Stimulated activated CD8-positive, alpha-beta memory T cell treated with anti-CD3 and anti-CD28 coated beads, Interleukin-15, amount 100 ng/mL, for 24 hours (primary cell): ENCODE results near the gene GBE1.
"Not testable (repeated sequence)": the region's sequence is repeated elsewhere in the genome, so short reads cannot be mapped to it uniquely, and the experiment has no call there.

Experiments
- DNase-seq: peaks from one replicate; pipeline ENCODE4 v3.0.0-alpha.2; 2020; ENCODE audit warnings: low read depth

The GBE1 gene

GRCh38 chr3:81760924-81761903 lies at the start of gene GBE1:
Gene GBE1 (minus strand): TSS chr3:81761645. CDS start chr3:81761517, 128 bp downstream.
- DNase-seq: peak; percentile 73

- DNase-seq: no peak
These were observed 47.5 kb upstream of the GBE1 start for GRCh38 chr3:81808900-81809299.

- no peak for DNase-seq
These were observed 38.0 kb upstream of the GBE1 start for GRCh38 chr3:81799403-81799802.

GRCh38 chr3:81793410-81793809 lies 32.0 kb upstream of the GBE1 start:
- no peak for DNase-seq

DNA sequence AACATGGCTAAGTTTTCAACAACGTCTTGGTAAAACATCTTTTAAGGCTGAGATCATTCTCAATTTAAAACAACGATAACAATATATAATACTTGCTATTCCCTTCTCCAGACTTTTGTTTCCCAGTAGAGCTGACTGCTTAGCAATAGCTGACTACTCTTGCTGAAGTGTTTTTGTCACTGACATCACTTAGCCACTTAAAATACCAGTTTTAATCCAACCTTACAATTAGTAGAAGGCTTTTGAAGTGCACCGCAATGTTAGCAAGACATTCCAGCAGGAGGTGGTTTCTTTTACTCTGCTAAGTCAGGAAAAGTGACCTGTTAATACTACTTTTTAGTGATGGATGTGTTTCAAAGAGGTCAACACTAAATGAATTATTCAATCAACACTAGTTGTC lies 28.7 kb upstream of the GBE1 start:
- DNase-seq: no peak

DNA sequence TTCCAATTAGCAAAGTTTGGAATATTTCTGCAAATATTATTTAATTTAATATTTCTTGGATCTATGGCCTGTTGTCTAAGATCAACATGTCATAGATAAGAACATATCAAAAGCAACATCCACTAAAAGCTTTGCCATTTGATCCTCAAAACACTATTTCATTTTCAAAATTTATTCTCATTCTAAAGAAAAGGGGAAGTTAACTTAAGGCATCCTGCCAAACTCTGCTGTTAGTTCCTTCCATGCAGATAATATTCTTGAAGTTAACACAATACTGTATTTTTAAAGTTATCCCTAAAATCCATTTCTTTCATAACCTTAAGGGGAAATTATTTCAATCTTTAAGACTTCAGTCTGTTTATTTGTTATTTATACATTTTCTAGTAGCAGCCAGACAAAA lies 28.2 kb upstream of the GBE1 start:
- no peak for DNase-seq

DNA sequence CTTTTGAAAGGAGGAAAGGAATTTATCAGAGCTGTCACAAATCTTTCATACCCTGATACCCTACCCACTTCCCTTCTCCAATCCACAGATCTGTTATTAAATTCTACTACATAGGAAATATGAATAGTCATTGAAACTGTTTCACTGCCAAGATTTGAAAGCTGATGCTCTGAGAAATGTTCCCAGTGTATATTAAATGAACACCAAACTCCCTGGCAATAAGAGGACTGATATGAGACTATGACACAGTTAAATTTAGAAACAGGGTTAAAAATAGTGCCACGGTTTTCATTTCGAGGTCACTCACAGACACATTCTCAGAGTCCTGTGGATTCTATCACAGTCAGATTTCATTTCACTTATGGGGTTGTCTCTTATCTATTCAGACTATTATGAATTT lies 27.2 kb upstream of the GBE1 start:
- DNase-seq: no peak

DNA sequence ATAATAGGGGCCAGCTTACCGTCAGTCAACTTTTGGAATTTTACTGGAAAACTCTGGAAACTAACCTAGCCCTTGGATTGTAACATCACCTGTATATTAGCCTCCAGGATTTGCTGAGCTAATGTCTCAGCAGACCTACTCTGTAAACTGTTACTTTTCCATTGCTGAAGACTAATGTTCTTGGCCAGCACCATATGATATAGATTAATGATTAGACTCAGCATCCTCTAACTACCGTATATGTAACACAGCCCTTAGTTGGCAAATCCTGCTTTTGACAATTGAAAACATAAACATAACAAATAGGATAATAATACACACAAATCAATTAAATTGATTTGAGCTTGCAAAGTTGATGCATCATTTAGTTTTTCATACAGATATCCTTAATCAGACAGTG lies 26.6 kb upstream of the GBE1 start:
- DNase-seq: no peak

DNA sequence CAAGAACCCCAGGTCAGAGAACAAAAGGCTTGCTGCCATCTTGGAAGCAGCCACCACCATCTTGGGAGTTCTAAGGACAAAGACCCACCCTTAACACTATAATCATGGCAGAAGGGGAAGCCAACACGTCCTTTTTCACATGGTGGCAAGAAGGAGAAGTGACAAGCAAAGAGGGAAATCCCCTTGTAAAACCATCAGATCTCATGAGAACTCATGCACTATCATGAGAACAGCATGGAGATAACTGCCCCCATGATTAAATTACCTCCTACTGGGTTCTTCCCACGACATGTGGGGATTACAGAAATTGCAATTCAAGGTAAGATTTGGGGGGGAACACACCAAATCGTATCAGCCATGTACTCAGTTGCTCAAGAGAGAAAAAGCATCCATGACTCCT lies 21.1 kb upstream of the GBE1 start:
- no peak for DNase-seq

DNA sequence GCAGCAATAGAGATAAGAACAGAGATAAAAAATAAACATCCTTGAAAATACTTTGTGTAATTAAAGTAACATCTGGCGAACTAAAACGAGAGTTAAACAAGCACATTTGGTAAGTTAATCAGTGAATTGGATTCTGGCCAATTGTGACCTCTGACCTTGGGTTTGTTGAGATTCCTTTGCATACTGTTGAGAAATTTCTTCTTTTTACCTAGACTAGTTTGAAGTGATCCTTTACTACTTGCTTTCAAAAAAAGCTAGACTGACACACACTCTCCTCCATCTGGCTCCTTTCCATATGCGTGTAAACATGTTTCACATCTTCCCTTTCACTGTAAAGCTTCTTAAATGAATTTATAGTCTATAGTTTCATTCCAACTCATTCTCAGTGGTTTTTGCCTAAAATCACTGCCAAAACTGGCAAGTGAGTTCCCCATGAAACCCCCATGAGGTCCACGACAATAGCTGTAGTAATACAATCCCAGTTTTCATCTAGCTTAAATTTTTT lies 17.3 kb upstream of the GBE1 start:
- no peak for DNase-seq

DNA sequence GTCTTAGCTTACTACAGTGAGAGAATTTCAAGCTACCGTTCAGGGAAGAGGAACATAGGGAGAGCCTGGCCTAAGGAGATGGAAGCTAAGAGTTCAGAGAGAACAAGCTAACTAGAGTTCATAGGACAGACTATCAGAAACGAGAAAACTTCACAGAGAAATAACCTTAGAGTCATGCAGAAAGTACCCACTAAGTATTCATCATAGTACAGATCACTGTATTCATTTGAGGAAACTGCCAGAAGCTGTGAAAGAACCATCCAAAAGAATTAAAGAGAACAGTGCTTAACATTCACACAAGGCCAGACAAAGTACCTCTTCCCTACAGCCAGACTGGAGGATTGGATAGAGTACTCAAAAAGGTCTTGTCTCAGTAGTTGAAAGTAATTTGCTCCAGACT lies 15.2 kb upstream of the GBE1 start:
- no peak for DNase-seq

DNA sequence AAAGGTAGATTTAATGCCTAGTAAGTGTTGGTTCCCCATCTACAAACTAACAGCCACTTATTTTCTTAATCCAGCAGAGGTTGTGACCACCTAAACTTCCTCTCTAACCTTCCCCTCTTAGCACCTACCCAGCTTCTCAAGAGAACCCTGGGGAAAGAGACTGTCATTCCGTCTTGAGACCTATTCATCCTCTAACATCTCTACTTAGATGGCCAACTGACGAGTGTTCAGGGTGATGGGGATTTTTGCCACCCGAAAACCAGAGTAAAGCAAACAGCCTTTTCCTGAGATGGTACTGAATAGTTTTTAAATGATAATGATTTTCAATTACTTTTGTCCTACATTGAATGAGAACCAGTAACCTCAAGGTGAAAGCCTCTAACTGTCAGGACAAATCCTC lies 9.3 kb upstream of the GBE1 start:
- no peak for DNase-seq

- no peak for DNase-seq
These were observed 7.9 kb upstream of the GBE1 start for GRCh38 chr3:81769299-81769698.

DNA sequence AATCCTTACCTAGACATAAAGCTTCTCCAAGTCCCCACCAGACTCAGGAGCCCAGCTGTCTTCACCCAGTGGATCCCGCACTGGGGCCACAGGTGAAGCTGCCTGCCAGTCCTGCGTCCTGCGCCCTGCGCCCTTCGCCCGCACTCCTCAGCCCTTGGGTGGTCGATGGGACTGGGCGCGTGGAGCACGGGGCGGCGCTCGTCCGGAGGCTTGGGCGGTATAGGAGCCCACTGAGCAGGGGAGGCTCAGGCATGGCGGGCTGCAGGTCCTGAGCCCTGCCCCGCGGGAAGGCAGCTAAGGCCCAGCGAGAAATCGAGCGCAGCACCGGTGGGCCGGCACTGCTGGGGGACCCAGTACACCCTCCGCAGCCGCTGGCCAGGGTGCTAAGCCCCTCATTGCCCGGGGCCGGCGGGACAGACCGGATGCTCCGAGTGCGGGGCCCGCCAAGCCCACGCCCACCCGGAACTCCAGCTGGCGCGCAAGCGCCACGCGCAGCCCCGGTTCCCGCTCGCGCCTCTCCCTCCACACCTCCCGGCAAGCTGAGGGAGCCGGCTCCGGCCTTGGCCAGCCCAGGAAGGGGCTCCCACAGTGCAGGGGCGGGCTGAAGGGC lies 5.9 kb upstream of the GBE1 start:
- DNase-seq: not testable (repeated sequence)

DNA sequence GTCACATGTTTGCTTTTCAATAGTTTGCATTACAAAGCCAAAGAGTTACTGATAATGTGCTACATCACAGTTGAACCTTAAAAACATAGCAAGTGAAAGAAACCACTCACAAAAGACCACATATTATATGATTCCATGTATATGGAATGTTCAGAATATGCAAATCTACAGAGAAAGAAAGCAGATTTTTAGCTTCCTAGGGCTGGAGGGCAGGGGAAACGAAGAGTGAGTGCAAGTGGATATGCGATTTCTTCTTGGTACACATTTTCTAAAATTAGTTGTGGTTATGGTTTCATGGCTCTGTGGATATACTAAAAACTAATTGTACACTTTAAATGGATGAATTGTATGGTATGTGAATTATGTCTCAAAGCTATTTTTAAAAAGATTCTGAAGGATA lies 4.0 kb upstream of the GBE1 start:
- DNase-seq: no peak

DNA sequence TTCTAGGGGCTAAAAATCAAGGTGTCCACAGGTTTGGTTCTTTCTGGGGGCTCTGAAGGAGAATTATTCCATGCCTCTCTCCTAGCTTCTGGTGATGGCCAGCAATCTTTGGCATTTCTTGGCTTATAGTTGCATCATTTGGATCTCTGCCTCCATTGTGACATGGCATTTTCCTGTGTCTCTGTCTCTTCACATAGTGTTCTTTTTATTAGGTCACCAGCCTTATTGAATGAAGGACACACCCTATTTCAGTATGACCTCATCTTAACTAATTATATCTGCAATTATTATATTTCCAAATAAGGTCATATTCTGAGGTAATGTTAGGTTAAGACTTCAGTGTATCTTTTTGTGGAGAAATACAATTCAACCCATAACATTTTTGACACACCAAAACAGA lies 3.2 kb upstream of the GBE1 start:
- no peak for DNase-seq

- no peak for DNase-seq
These were observed 2.6 kb upstream of the GBE1 start for GRCh38 chr3:81764002-81764401.

DNA sequence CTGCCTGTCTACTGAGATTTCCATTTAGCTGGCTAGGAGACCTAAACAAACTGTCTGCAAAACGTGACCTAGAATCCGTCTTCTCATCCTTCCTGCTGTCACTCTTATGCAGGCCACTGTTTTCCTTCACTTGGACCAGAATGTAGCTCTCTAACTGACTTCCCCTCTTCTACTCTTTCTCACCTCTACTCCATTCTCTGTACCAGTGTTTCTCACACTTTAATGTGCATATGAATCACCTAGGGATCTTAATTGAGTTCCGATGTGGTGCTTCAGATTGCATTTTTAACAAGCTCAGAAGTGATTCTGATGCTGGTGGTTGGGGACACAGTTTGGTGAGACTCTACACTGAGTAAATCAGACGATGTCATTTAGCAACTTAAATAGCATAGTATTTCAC lies 1.6 kb upstream of the GBE1 start:
- DNase-seq: no peak

DNA sequence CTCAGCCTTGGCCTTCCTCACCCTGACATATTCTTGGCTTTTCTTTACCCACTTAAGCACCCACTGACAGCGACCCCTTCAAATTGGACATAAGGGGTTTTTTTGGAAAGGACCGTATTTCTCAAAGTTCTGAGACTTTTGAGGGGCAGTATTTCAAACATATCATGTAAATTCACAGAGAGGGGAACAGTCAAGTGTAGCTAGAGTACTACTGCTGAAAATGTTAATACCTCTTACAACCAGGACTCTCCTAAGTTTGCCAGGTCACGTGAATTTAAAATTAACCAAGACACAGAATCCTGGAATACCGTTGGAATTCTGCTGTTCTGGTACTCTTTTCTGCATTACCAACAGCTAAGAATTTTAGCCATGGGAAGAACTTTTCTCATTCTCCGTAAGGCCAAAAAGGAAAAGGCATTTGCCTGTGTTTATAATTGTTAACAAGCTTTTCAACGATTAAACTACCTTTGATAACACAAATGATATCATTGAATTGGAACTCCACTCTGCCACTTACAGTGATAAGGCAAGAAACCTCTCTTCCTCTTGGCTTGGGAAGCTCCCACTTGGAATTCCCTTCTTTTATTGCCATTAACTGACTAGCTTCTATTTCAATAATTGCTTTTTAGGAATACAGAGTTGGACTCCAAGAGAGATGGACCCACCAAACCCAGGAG lies 597 bp upstream of the GBE1 start:
- no peak for DNase-seq

DNA sequence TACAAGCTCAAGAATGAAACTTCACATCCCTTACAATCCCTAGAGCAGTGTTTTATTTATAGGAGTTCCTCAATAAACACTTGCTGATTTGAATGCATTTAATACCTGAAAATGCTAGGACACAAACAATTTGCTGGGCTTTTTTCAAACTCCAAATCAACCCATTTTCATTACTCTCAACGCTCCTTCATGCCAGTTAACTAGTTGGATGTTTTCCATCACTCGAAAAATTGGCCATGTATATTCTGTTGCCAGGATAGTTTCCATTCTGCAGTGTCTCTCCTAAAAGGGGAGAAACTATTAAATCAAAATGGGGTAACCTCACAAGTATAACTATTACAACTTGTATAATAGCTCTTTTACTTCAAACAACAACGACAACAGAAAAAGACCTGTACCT lies 1.2 kb downstream of the GBE1 start:
- DNase-seq: no peak

GRCh38 chr3:81758771-81759170 lies 2.7 kb downstream of the GBE1 start:
- not testable (repeated sequence) for DNase-seq

DNA sequence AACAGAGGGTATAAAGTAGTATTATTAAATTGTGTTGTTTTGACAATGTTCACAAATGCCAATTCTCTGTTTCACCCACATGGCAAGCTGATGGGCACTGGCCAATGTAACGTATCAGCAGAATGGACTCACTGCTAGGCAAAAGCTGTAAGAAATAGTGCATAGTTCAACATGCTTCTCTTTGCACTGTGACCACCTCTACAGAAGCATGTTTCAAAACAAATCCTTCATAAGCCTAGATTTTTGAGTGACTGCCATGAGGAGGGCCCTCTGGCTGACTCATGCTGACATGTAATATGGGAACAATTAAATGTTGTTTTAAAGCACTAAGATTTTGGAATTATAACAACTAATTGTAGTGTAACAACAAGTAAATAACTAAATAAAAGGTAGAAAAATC lies 3.2 kb downstream of the GBE1 start:
- DNase-seq: no peak
